Nephron progenitor cell (in vitro differentiated cells): Measurements from ENCODE around the gene LRP6.

ENCODE experiments used
- DNase-seq: peaks from one replicate; pipeline ENCODE4 v3.0.0; 2021
- H3K27ac Mint-ChIP-seq: 2 replicates; pipeline ENCODE4 v1.8.0; 2021; ENCODE audit warnings: mild to moderate bottlenecking, moderate library complexity, mixed read lengths
- H3K27me3 Mint-ChIP-seq: 2 replicates; pipeline ENCODE4 v1.8.0; 2021; ENCODE audit warnings: mild to moderate bottlenecking, low read depth, mixed read lengths; ENCODE audit not compliant: poor library complexity
- H3K36me3 Mint-ChIP-seq: 2 replicates; pipeline ENCODE4 v1.8.0; 2021; ENCODE audit warnings: low read depth, mixed read lengths
- H3K4me1 Mint-ChIP-seq: 2 replicates; pipeline ENCODE4 v1.8.0; 2021; ENCODE audit warnings: mixed read lengths
- H3K4me3 Mint-ChIP-seq: 2 replicates; pipeline ENCODE4 v1.8.0; 2021; ENCODE audit warnings: mild to moderate bottlenecking, moderate library complexity, mixed read lengths
- H3K9me3 Mint-ChIP-seq: 2 replicates; pipeline ENCODE4 v1.8.0; 2021; ENCODE audit warnings: mild to moderate bottlenecking, moderate library complexity, mixed read lengths
- CTCF ChIP-seq: fragments of 200-600 bp; sonication (generic); IDR thresholded peaks from 2 replicates; pipeline ENCODE4 v1.5.0; 2021; ENCODE audit warnings: antibody characterized with exemption

LRP6 gene

GRCh38 chr12:12166751-12167150 is 100.1 kb downstream of the LRP6 start:
- Mint-ChIP-seq H3K9me3 (no peaks in the 10 kb centered on the region), H3K27me3 (no peaks in the 10 kb centered on the region), H3K4me3 (no peak overlapping the region), H3K36me3 (peaks cover 67% of the 10 kb centered on the region), H3K4me1 (peaks cover 7% of the 10 kb centered on the region), H3K27ac (peak overlapping the region; percentile 61)
- DNase-seq, result no peak
- no peak for TF ChIP-seq CTCF

GRCh38 chr12:12159988-12160387 is 106.9 kb downstream of the LRP6 start:
- Mint-ChIP-seq H3K27me3 (no peaks in the 10 kb centered on the region), H3K4me1 (no peaks in the 10 kb centered on the region), H3K4me3 (no peak overlapping the region), H3K36me3 (peaks cover 83% of the 10 kb centered on the region), H3K9me3 (no peaks in the 10 kb centered on the region), H3K27ac (no peak overlapping the region)
- no peak for TF ChIP-seq CTCF
- no peak for DNase-seq

- H3K36me3 Mint-ChIP-seq, result peaks cover 81% of the 10 kb centered on the region
- no peak for TF ChIP-seq CTCF
- H3K27ac Mint-ChIP-seq, result no peak overlapping the region
- no peak overlapping the region for H3K4me3 Mint-ChIP-seq
- no peaks in the 10 kb centered on the region for H3K9me3 Mint-ChIP-seq
- no peak for DNase-seq
- no peaks in the 10 kb centered on the region for H3K4me1 Mint-ChIP-seq
- no peaks in the 10 kb centered on the region for H3K27me3 Mint-ChIP-seq
Measured at GRCh38 chr12:12158858-12159257, 108.0 kb downstream of the LRP6 start.

- peak overlapping the region; percentile 12 for H3K27ac Mint-ChIP-seq
- no peaks in the 10 kb centered on the region for H3K9me3 Mint-ChIP-seq
- H3K4me3 Mint-ChIP-seq, result no peak overlapping the region
- peaks cover 78% of the 10 kb centered on the region for H3K36me3 Mint-ChIP-seq
- no peak for TF ChIP-seq CTCF
- H3K27me3 Mint-ChIP-seq, result no peaks in the 10 kb centered on the region
- no peaks in the 10 kb centered on the region for H3K4me1 Mint-ChIP-seq
- no peak for DNase-seq
Measured at GRCh38 chr12:12157424-12157823, 109.4 kb downstream of the LRP6 start.

GRCh38 chr12:12156828-12157227 is 110.0 kb downstream of the LRP6 start:
- no peak for TF ChIP-seq CTCF
- H3K9me3 Mint-ChIP-seq, result no peaks in the 10 kb centered on the region
- DNase-seq, result no peak
- no peaks in the 10 kb centered on the region for H3K4me1 Mint-ChIP-seq
- no peaks in the 10 kb centered on the region for H3K27me3 Mint-ChIP-seq
- H3K36me3 Mint-ChIP-seq, result peaks cover 76% of the 10 kb centered on the region
- H3K4me3 Mint-ChIP-seq, result no peak overlapping the region
- H3K27ac Mint-ChIP-seq, result peak overlapping the region; percentile 12

- DNase-seq, result no peak
- Mint-ChIP-seq H3K4me1 (no peaks in the 10 kb centered on the region), H3K9me3 (no peaks in the 10 kb centered on the region), H3K27me3 (no peaks in the 10 kb centered on the region), H3K36me3 (peaks cover 72% of the 10 kb centered on the region), H3K27ac (no peak overlapping the region), H3K4me3 (no peak overlapping the region)
- TF ChIP-seq CTCF, result no peak
Measured at GRCh38 chr12:12156116-12156515, 110.7 kb downstream of the LRP6 start.
